Activated CD8-positive, alpha-beta T cell treated with anti-CD3 and anti-CD28 coated beads, Interleukin-2, amount 10 ng/mL, durations not matched to agents 7 days and 5 days (primary cell): Measurements from ENCODE around the gene COL27A1. TPM values are rescaled to one million over a fixed set of nuclear protein-coding genes. Genes with fewer than 3 reads are reported as not detected.

Experiments
- ATAC-seq: fragments of 150-1000 bp; cut with Tn5 transposase; one replicate; pipeline ENCODE4 v1.10.0; 2021; ENCODE audit warnings: moderate library complexity
- CTCF ChIA-PET: fragments of 350-600 bp; sonication (Branson Sonifier 250); formaldehyde crosslinking; loops from one replicate; lab custom pipeline; 2021; ENCODE audit warnings: antibody characterized with exemption; lab: Charles Lee
- POLR2A ChIA-PET: fragments of 350-600 bp; sonication (Branson Sonifier 250); formaldehyde crosslinking; loops from one replicate; lab custom pipeline; 2021; ENCODE audit warnings: antibody characterized with exemption; lab: Charles Lee
- DNase-seq: peaks from one replicate; pipeline ENCODE4 v3.0.0-alpha.2; 2020
- H3K27ac Mint-ChIP-seq: one replicate; pipeline ENCODE4 v1.8.0; 2021; ENCODE audit warnings: mild to moderate bottlenecking, mixed read lengths
- H3K27me3 Mint-ChIP-seq: one replicate; pipeline ENCODE4 v1.8.0; 2021; ENCODE audit warnings: low read depth, mixed read lengths
- H3K36me3 Mint-ChIP-seq: one replicate; pipeline ENCODE4 v1.8.0; 2021; ENCODE audit warnings: low read depth, mixed read lengths
- H3K4me1 Mint-ChIP-seq: one replicate; pipeline ENCODE4 v1.8.0; 2021; ENCODE audit warnings: low read depth, mixed read lengths
- H3K4me3 Mint-ChIP-seq: one replicate; pipeline ENCODE4 v1.8.0; 2021; ENCODE audit warnings: mild to moderate bottlenecking, mixed read lengths
- H3K9me3 Mint-ChIP-seq: one replicate; pipeline ENCODE4 v1.8.0; 2022; ENCODE audit warnings: mixed read lengths; ENCODE audit not compliant: insufficient read depth
- total RNA-seq, 2 experiments: library from RNA; stranded (reverse); gene quantifications; one replicate each; pipeline ENCODE4 v1.2.3, GENCODE V29; 2021

COL27A1 gene
- total RNA-seq, 2 experiments from 2014 or later: 0.47 to 0.99 TPM

GRCh38 chr9:114166614-114167572, 11.6 kb downstream of the COL27A1 start:
- POLR2A ChIA-PET: no interaction called here
- no peak overlapping the region for H3K27ac Mint-ChIP-seq
- CTCF ChIA-PET: no interaction called here

GRCh38 chr9:114167591-114168091, 12.3 kb downstream of the COL27A1 start:
- Mint-ChIP-seq H3K36me3 (no peaks in the 10 kb centered on the region), H3K4me3 (no peak overlapping the region), H3K27me3 (peaks cover 4% of the 10 kb centered on the region), H3K4me1 (peaks cover 1% of the 10 kb centered on the region), H3K9me3 (no peaks in the 10 kb centered on the region), H3K27ac (no peak overlapping the region)
- DNase-seq (no peak), ATAC-seq (no peak)
- POLR2A ChIA-PET: no interaction called here
- CTCF ChIA-PET: no interaction called here

More at GRCh38 chr9:114166614-114167572, 11.6 kb downstream of the COL27A1 start:
- H3K27me3 Mint-ChIP-seq: peaks cover 4% of the 10 kb centered on the region
- DNase-seq: no peak
- H3K36me3 Mint-ChIP-seq: no peaks in the 10 kb centered on the region
- ATAC-seq: no peak
- H3K4me3 Mint-ChIP-seq: no peak overlapping the region
- H3K4me1 Mint-ChIP-seq: peaks cover 1% of the 10 kb centered on the region
- no peaks in the 10 kb centered on the region for H3K9me3 Mint-ChIP-seq

- ATAC-seq (no peak), DNase-seq (no peak)
- H3K36me3 Mint-ChIP-seq: no peaks in the 10 kb centered on the region
- ChIA-PET CTCF (no interaction called here), POLR2A (no interaction called here)
- H3K4me1 Mint-ChIP-seq: no peaks in the 10 kb centered on the region
- H3K9me3 Mint-ChIP-seq: no peaks in the 10 kb centered on the region
- peaks cover 4% of the 10 kb centered on the region for H3K27me3 Mint-ChIP-seq
- H3K27ac Mint-ChIP-seq: no peak overlapping the region
- H3K4me3 Mint-ChIP-seq: no peak overlapping the region
Measured at GRCh38 chr9:114168281-114169028, 13.1 kb downstream of the COL27A1 start.

GRCh38 chr9:114169029-114169951, 14.0 kb downstream of the COL27A1 start:
- no peaks in the 10 kb centered on the region for H3K36me3 Mint-ChIP-seq
- POLR2A ChIA-PET: no interaction called here
- no peaks in the 10 kb centered on the region for H3K27me3 Mint-ChIP-seq
- H3K4me1 Mint-ChIP-seq: no peaks in the 10 kb centered on the region
- no peak for ATAC-seq
- DNase-seq: no peak
- no peak overlapping the region for H3K27ac Mint-ChIP-seq
- H3K9me3 Mint-ChIP-seq: no peaks in the 10 kb centered on the region
- CTCF ChIA-PET: interaction anchor here (1.0 kb wide), 1 partner anchor 122 kb away, joined by 3 read pairs; no protein-coding TSS in a partner anchor
- no peak overlapping the region for H3K4me3 Mint-ChIP-seq

GRCh38 chr9:114169952-114170770, 14.8 kb downstream of the COL27A1 start:
- no peak for DNase-seq
- Mint-ChIP-seq H3K4me1 (no peaks in the 10 kb centered on the region), H3K27me3 (no peaks in the 10 kb centered on the region), H3K4me3 (no peak overlapping the region), H3K36me3 (no peaks in the 10 kb centered on the region), H3K27ac (no peak overlapping the region), H3K9me3 (no peaks in the 10 kb centered on the region)
- ChIA-PET CTCF (interaction anchor here (1.0 kb wide), 1 partner anchor 121 kb away, joined by 3 read pairs; no protein-coding TSS in a partner anchor), POLR2A (no interaction called here)
- no peak for ATAC-seq

- ATAC-seq: no peak
Measured at GRCh38 chr9:114170771-114171461, 15.6 kb downstream of the COL27A1 start.

GRCh38 chr9:114171500-114171899, 16.2 kb downstream of the COL27A1 start:
- H3K27me3 Mint-ChIP-seq: no peaks in the 10 kb centered on the region
- DNase-seq: no peak
- ChIA-PET POLR2A (interaction anchor here (0.6 kb wide), 1 partner anchor 112 kb away, joined by 3 read pairs; no protein-coding TSS in a partner anchor), CTCF (interaction anchor here (1.4 kb wide), 1 partner anchor 17 kb away, joined by 3 read pairs; no protein-coding TSS in a partner anchor)
- no peaks in the 10 kb centered on the region for H3K4me1 Mint-ChIP-seq
- no peak overlapping the region for H3K27ac Mint-ChIP-seq
- no peaks in the 10 kb centered on the region for H3K36me3 Mint-ChIP-seq
- H3K9me3 Mint-ChIP-seq: no peaks in the 10 kb centered on the region
- no peak overlapping the region for H3K4me3 Mint-ChIP-seq
- no peak for ATAC-seq

More at GRCh38 chr9:114170771-114171461, 15.6 kb downstream of the COL27A1 start:
- H3K4me3 Mint-ChIP-seq: no peak overlapping the region
- no peak for DNase-seq
- POLR2A ChIA-PET: interaction anchor here (0.6 kb wide), 1 partner anchor 113 kb away, joined by 3 read pairs; no protein-coding TSS in a partner anchor
- H3K27me3 Mint-ChIP-seq: no peaks in the 10 kb centered on the region
- CTCF ChIA-PET: interaction anchor here (1.4 kb wide), 1 partner anchor 17 kb away, joined by 3 read pairs; no protein-coding TSS in a partner anchor
- no peaks in the 10 kb centered on the region for H3K36me3 Mint-ChIP-seq
- H3K27ac Mint-ChIP-seq: no peak overlapping the region
- no peaks in the 10 kb centered on the region for H3K9me3 Mint-ChIP-seq
- no peaks in the 10 kb centered on the region for H3K4me1 Mint-ChIP-seq

GRCh38 chr9:114172981-114173833, 17.9 kb downstream of the COL27A1 start:
- ChIA-PET POLR2A (no interaction called here), CTCF (interaction anchor here (1.3 kb wide), 1 partner anchor 65 kb away, joined by 3 read pairs; no protein-coding TSS in a partner anchor)
- Mint-ChIP-seq H3K27me3 (peaks cover 4% of the 10 kb centered on the region), H3K27ac (no peak overlapping the region), H3K4me1 (no peaks in the 10 kb centered on the region), H3K36me3 (no peaks in the 10 kb centered on the region), H3K9me3 (no peaks in the 10 kb centered on the region), H3K4me3 (no peak overlapping the region)
- ATAC-seq (no peak), DNase-seq (no peak)

- ATAC-seq (no peak), DNase-seq (no peak)
- Mint-ChIP-seq H3K4me1 (no peaks in the 10 kb centered on the region), H3K27me3 (peaks cover 4% of the 10 kb centered on the region), H3K27ac (no peak overlapping the region), H3K4me3 (no peak overlapping the region), H3K36me3 (no peaks in the 10 kb centered on the region), H3K9me3 (no peaks in the 10 kb centered on the region)
- POLR2A ChIA-PET: no interaction called here
- CTCF ChIA-PET: no interaction called here
Measured at GRCh38 chr9:114174557-114174875, 19.2 kb downstream of the COL27A1 start.
